Endodermal cell (in vitro differentiated cells): ENCODE results near the gene PPFIA4. TPM values are rescaled to one million over a fixed set of nuclear protein-coding genes. Genes with fewer than 3 reads are reported as not detected.
"Not testable (repeated sequence)": the region's sequence is repeated elsewhere in the genome, so short reads cannot be mapped to it uniquely, and the experiment has no call there.

ENCODE experiments used
- DNase-seq: peaks from one replicate; pipeline ENCODE4 v3.0.0-alpha.2; 2017
- H3K27ac ChIP-seq: 2 replicates; pipeline ENCODE4 v1.5.1; 2013; ENCODE audit warnings: mild to moderate bottlenecking, low read depth, low read length, moderate library complexity
- H3K27me3 ChIP-seq: 2 replicates; pipeline ENCODE4 v1.6.1; 2013; ENCODE audit warnings: mild to moderate bottlenecking, low read length, moderate library complexity; ENCODE audit not compliant: insufficient read depth, control insufficient read depth, poor library complexity, severe bottlenecking
- H3K36me3 ChIP-seq: 2 replicates; pipeline ENCODE4 v1.7.0; 2013; ENCODE audit warnings: mild to moderate bottlenecking, low read length, moderate library complexity; ENCODE audit not compliant: control insufficient read depth, insufficient read depth
- H3K4me1 ChIP-seq: one replicate; pipeline ENCODE4 v1.7.0; 2013; ENCODE audit warnings: low read length; ENCODE audit not compliant: control insufficient read depth, insufficient read depth
- H3K4me3 ChIP-seq: 2 replicates; pipeline ENCODE4 v1.5.1; 2013; ENCODE audit warnings: mild to moderate bottlenecking, low read length, moderate library complexity
- H3K9ac ChIP-seq: 2 replicates; pipeline ENCODE4 v1.6.1; 2013; ENCODE audit warnings: mild to moderate bottlenecking, low read length, moderate library complexity; ENCODE audit not compliant: poor library complexity, severe bottlenecking; ENCODE audit errors: extremely low read depth
- H3K9me3 ChIP-seq: 2 replicates; pipeline ENCODE4 v1.6.1; 2013; ENCODE audit warnings: mild to moderate bottlenecking, low read length, moderate library complexity; ENCODE audit not compliant: control insufficient read depth
- H3K27ac Mint-ChIP-seq: 2 replicates; pipeline ENCODE4 v1.8.0; 2020; ENCODE audit warnings: mixed read lengths
- H3K27me3 Mint-ChIP-seq: 2 replicates; pipeline ENCODE4 v1.8.0; 2021; ENCODE audit warnings: mild to moderate bottlenecking, mixed read lengths; ENCODE audit not compliant: insufficient read depth
- H3K36me3 Mint-ChIP-seq: 2 replicates; pipeline ENCODE4 v1.8.0; 2020; ENCODE audit warnings: low read depth, mixed read lengths
- H3K4me1 Mint-ChIP-seq: 2 replicates; pipeline ENCODE4 v1.8.0; 2020; ENCODE audit warnings: mixed read lengths
- H3K4me3 Mint-ChIP-seq: 2 replicates; pipeline ENCODE4 v1.8.0; 2020; ENCODE audit warnings: mild to moderate bottlenecking, moderate library complexity, mixed read lengths
- H3K9me3 Mint-ChIP-seq: 2 replicates; pipeline ENCODE4 v1.8.0; 2020; ENCODE audit warnings: mild to moderate bottlenecking, mixed read lengths
- CTCF ChIP-seq: fragments of 200-600 bp; sonication (generic); conservative IDR thresholded peaks from 2 replicates; pipeline ENCODE4 v1.5.0; 2021; ENCODE audit warnings: antibody characterized with exemption, mild to moderate bottlenecking
- WGBS, 2 experiments: methylation state at CpG; one replicate each; pipeline versions ENCODE4 v1.1.5 to v1.1.7; 2013; ENCODE audit warnings: missing lambda C conversion rate in 2 of 2, mixed read lengths in 1 of 2; ENCODE audit not compliant: insufficient coverage in 1 of 2, insufficient read length in 1 of 2; 5-methylcytosine and 5-hydroxymethylcytosine counted together
- total RNA-seq, 2 donors: library from RNA; stranded (reverse); fragmentation: NEBNext Ultra II Directional in 1 of 2; extraction: Animal tissue kit (Norgen Biotek cat#: 25700) in 1 of 2; gene quantifications; 2 replicates in 1 of 2; 3 replicates in 1 of 2; pipeline ENCODE4 v1.2.1, GENCODE V29; 2021

Gene PPFIA4
- total RNA-seq, 2 donors from 2014 or later, result 8.4 to 12.1 TPM

GRCh38 chr1:202981939-202982338, 44.4 kb upstream of the PPFIA4 start:
- Histone ChIP-seq H3K4me3 (no peak overlapping the region), H3K27me3 (peaks cover 6% of the 10 kb centered on the region), H3K9me3 (no peaks in the 10 kb centered on the region), H3K27ac (no peak overlapping the region), H3K9ac (no peak overlapping the region), H3K36me3 (no peaks in the 10 kb centered on the region), H3K4me1 (no peaks in the 10 kb centered on the region)
- no peaks in the 10 kb centered on the region for H3K4me1 Mint-ChIP-seq
- H3K36me3 Mint-ChIP-seq, result no peaks in the 10 kb centered on the region
- H3K27ac Mint-ChIP-seq, result no peak overlapping the region
- no peak for TF ChIP-seq CTCF
- WGBS, 2 experiments, result 88 to 100% methylated on average over 1 to 2 of the region's 2 CpGs
- peaks cover 3% of the 10 kb centered on the region for H3K27me3 Mint-ChIP-seq
- DNase-seq, result no peak
- no peaks in the 10 kb centered on the region for H3K9me3 Mint-ChIP-seq
- H3K4me3 Mint-ChIP-seq, result no peak overlapping the region

DNA sequence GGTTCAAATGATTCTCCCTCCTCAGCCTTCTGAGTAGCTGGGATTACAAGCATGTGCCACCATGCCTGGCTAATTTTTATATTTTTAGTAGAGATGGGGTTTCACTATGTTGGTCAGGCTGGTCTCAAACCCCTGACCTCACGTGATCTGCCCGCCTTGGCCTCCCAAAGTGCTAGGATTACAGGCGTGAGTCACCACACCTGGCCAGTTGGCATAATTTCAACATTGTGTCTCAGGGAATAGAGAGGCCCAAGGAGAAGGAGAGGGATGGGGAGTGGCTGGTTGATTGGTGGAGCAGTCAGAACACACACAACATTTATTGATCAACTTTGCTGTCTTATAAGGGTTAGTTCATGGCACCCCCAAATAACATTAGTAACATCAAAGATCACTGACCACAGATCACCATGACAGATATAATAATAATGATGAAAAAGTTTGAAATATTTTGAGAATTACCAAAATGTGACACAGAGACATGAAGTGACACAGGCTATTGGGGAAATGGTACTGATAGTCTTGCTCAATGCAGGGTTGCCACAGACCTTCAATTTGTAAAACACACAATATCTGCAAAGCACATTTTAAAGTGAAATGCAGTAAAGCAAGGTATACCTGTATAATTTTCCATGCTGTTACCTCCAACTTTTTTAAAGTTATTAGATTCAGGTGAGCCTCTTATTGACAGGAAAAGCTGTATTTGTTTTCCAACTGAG, 43.4 kb upstream of the PPFIA4 start:
- no peak for DNase-seq
- no peak overlapping the region for H3K9ac ChIP-seq
- no peak overlapping the region for H3K27ac ChIP-seq
- TF ChIP-seq CTCF, result no peak
- peaks cover 9% of the 10 kb centered on the region for H3K27me3 ChIP-seq
- no peaks in the 10 kb centered on the region for H3K4me1 Mint-ChIP-seq
- H3K27ac Mint-ChIP-seq, result no peak overlapping the region
- H3K4me3 Mint-ChIP-seq, result no peak overlapping the region
- 91 to 92% methylated on average over 2 to 3 of the region's 3 CpGs for WGBS, 2 experiments
- no peaks in the 10 kb centered on the region for H3K9me3 ChIP-seq
- H3K4me1 ChIP-seq, result no peaks in the 10 kb centered on the region
- H3K27me3 Mint-ChIP-seq, result peaks cover 6% of the 10 kb centered on the region
- H3K9me3 Mint-ChIP-seq, result no peaks in the 10 kb centered on the region
- no peaks in the 10 kb centered on the region for H3K36me3 ChIP-seq
- H3K36me3 Mint-ChIP-seq, result no peaks in the 10 kb centered on the region
- no peak overlapping the region for H3K4me3 ChIP-seq

- not testable (repeated sequence) for H3K27me3 Mint-ChIP-seq, H3K27ac ChIP-seq, H3K4me3 ChIP-seq, H3K27ac Mint-ChIP-seq, H3K36me3 Mint-ChIP-seq, DNase-seq, H3K4me1 Mint-ChIP-seq, H3K27me3 ChIP-seq, H3K9ac ChIP-seq, H3K9me3 ChIP-seq, H3K4me1 ChIP-seq, H3K4me3 Mint-ChIP-seq, H3K9me3 Mint-ChIP-seq, H3K36me3 ChIP-seq
- 76% methylated on average over 5 to 6 of the region's 9 CpGs for WGBS, 2 experiments
These were observed 40.2 kb upstream of the PPFIA4 start for GRCh38 chr1:202986120-202986519.

DNA sequence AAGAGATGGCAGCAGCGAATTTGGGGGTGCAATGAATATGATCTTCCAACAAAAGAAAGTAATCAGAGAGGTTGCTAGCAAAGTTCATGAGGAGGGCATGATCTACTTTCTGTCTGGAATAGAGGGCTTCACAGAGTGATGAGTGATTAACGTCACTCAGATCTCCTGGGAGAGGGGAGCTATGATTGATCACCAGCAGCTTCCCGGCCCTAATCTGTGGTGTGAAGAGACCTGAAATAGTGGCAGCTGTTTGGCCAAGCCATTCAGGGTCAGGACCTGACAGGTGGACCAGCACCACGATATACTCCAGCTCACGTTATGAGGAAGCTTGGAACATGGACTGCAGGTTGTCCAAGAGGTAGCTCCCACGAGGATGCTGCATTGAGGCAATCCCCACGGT, 39.0 kb upstream of the PPFIA4 start:
- Mint-ChIP-seq H3K9me3 (no peaks in the 10 kb centered on the region), H3K27me3 (peaks cover 9% of the 10 kb centered on the region), H3K4me1 (peaks cover 2% of the 10 kb centered on the region), H3K27ac (no peak overlapping the region), H3K36me3 (no peaks in the 10 kb centered on the region), H3K4me3 (no peak overlapping the region)
- no peak for DNase-seq
- Histone ChIP-seq H3K9me3 (no peaks in the 10 kb centered on the region), H3K27me3 (peaks cover 9% of the 10 kb centered on the region), H3K4me1 (no peaks in the 10 kb centered on the region), H3K36me3 (no peaks in the 10 kb centered on the region), H3K27ac (no peak overlapping the region), H3K4me3 (no peak overlapping the region), H3K9ac (no peak overlapping the region)
- WGBS, 2 experiments, result 90 to 93% methylated on average over 7 of the region's 7 CpGs
- TF ChIP-seq CTCF, result no peak
